Activated CD8-positive, alpha-beta memory T cell treated with anti-CD3 and anti-CD28 coated beads for 36 hours (primary cell): ENCODE results near the gene SENP7. TPM values are rescaled to one million over a fixed set of nuclear protein-coding genes. Genes with fewer than 3 reads are reported as not detected.
"Not testable (repeated sequence)": the region's sequence is repeated elsewhere in the genome, so short reads cannot be mapped to it uniquely, and the experiment has no call there.

Experiments used
- CTCF ChIA-PET: fragments of 350-600 bp; sonication (Branson Sonifier 250); formaldehyde crosslinking; loops from one replicate; lab custom pipeline; 2021; ENCODE audit warnings: antibody characterized with exemption; lab: Charles Lee
- POLR2A ChIA-PET: fragments of 350-600 bp; sonication (Branson Sonifier 250); formaldehyde crosslinking; loops from one replicate; lab custom pipeline; 2021; ENCODE audit warnings: antibody characterized with exemption; lab: Charles Lee
- total RNA-seq, 2 experiments: library from RNA; stranded (reverse); gene quantifications; one replicate each; pipeline ENCODE4 v1.2.3, GENCODE V29; 2021

The SENP7 gene
- total RNA-seq = 1 to 10 TPM; 8.6 to 9.3 TPM

GRCh38 chr3:101512646-101513418 is at the start of gene SENP7:
Gene SENP7 (minus strand): TSS chr3:101513212. CDS start chr3:101513130, 82 bp downstream.
- CTCF ChIA-PET = interaction anchor here (1.0 to 2.1 kb wide), 4 partner anchors 10 to 129 kb away, joined by 3 to 5 read pairs (median 3); partner anchors contain the start of gene PCNP
- POLR2A ChIA-PET = interaction anchor here (1.2 kb wide), 1 partner anchor 18 kb away, joined by 3 read pairs; no protein-coding TSS in a partner anchor

- ChIA-PET CTCF (interaction anchor here (1.7 kb wide), 1 partner anchor 13 kb away, joined by 8 read pairs; the partner anchor contains the start of gene PCNP), POLR2A (interaction anchor here (0.6 to 2.0 kb wide), 5 partner anchors 12 to 125 kb away, joined by 3 to 15 read pairs (median 7); partner anchors contain the start of genes PCNP and RPL24)
Measured at GRCh38 chr3:101561630-101562328, 48.8 kb upstream of the SENP7 start, which contains the start of gene TRMT10C. Gene TRMT10C (plus strand): TSS chr3:101561868. CDS start chr3:101564782, 2,914 bp downstream.

- ChIA-PET POLR2A (no interaction called here), CTCF (no interaction called here)
Measured at GRCh38 chr3:101556064-101556463, 43.1 kb upstream of the SENP7 start.

GRCh38 chr3:101553381-101553780 is 40.4 kb upstream of the SENP7 start:
- POLR2A ChIA-PET, CTCF ChIA-PET: not testable (repeated sequence)

- POLR2A ChIA-PET, CTCF ChIA-PET: not testable (repeated sequence)
Measured at GRCh38 chr3:101551359-101552081, 38.5 kb upstream of the SENP7 start.

- ChIA-PET CTCF (no interaction called here), POLR2A (interaction anchor here (0.7 kb wide), 1 partner anchor 92 kb away, joined by 11 read pairs; no protein-coding TSS in a partner anchor)
Measured at GRCh38 chr3:101549473-101549872, 36.5 kb upstream of the SENP7 start.

- CTCF ChIA-PET = no interaction called here
- POLR2A ChIA-PET = no interaction called here
Measured at GRCh38 chr3:101548527-101549105, 35.6 kb upstream of the SENP7 start.

- POLR2A ChIA-PET = no interaction called here
- CTCF ChIA-PET = interaction anchor here (0.7 to 1.6 kb wide), 3 partner anchors 14 to 152 kb away, joined by 3 to 4 read pairs (median 3); no protein-coding TSS in a partner anchor
Measured at GRCh38 chr3:101544161-101544850, 31.3 kb upstream of the SENP7 start.

GRCh38 chr3:101542957-101543356 is 29.9 kb upstream of the SENP7 start:
- ChIA-PET CTCF (interaction anchor here (0.6 to 1.4 kb wide), 3 partner anchors 17 to 117 kb away, joined by 3 to 5 read pairs (median 3); no protein-coding TSS in a partner anchor), POLR2A (no interaction called here)

GRCh38 chr3:101536955-101537354 is 23.9 kb upstream of the SENP7 start:
- POLR2A ChIA-PET, CTCF ChIA-PET: not testable (repeated sequence)

GRCh38 chr3:101536266-101536665 is 23.3 kb upstream of the SENP7 start:
- ChIA-PET CTCF (no interaction called here), POLR2A (no interaction called here)

- CTCF ChIA-PET = no interaction called here
- POLR2A ChIA-PET = no interaction called here
Measured at GRCh38 chr3:101535221-101535620, 22.2 kb upstream of the SENP7 start.

GRCh38 chr3:101533603-101533968 is 20.6 kb upstream of the SENP7 start:
- CTCF ChIA-PET = no interaction called here
- POLR2A ChIA-PET = no interaction called here

GRCh38 chr3:101532783-101533602 is 20.0 kb upstream of the SENP7 start:
- ChIA-PET CTCF (no interaction called here), POLR2A (no interaction called here)

GRCh38 chr3:101531473-101532086 is 18.6 kb upstream of the SENP7 start:
- CTCF ChIA-PET = no interaction called here

GRCh38 chr3:101530686-101531047 is 17.7 kb upstream of the SENP7 start:
- POLR2A ChIA-PET = interaction anchor here (0.5 to 0.8 kb wide), 2 partner anchors 18 to 33 kb away, joined by 3 to 4 read pairs; partner anchors contain the start of gene SENP7
- CTCF ChIA-PET = interaction anchor here (0.5 to 1.4 kb wide), 3 partner anchors 9 to 186 kb away, joined by 3 read pairs; no protein-coding TSS in a partner anchor

More at GRCh38 chr3:101531473-101532086, 18.6 kb upstream of the SENP7 start:
- POLR2A ChIA-PET = no interaction called here
